Ovary (tissue), 3 donors: ENCODE results near the gene INSR.

ENCODE experiments used
- CTCF ChIP-seq, 3 donors: fragments of 450-650 bp in 2 of 3; fragments of 200-600 bp in 1 of 3; IDR thresholded peaks; one replicate each; pipeline versions ENCODE4 v1.5.1 to v1.8.0; 2016 to 2022; ENCODE audit warnings: antibody characterized with exemption in 3 of 3, mild to moderate bottlenecking in 1 of 3
- EP300 ChIP-seq: sonication (generic); formaldehyde crosslinking; IDR thresholded peaks from one replicate; pipeline ENCODE4 v1.6.1; 2017; ENCODE audit warnings: antibody characterized with exemption
- POLR2A ChIP-seq: fragments of 450-650 bp; IDR thresholded peaks from one replicate; pipeline ENCODE4 v1.6.1; 2017; ENCODE audit warnings: antibody characterized with exemption, mild to moderate bottlenecking, moderate library complexity
- donor health status: DM: no; HTN: no; CAD: no.

- TF ChIP-seq CTCF (IDR thresholded peaks at IDR 0.05) (no peak), POLR2A (no peak), EP300 (no peak)
Observed at GRCh38 chr19:7292950-7293761, 1.1 kb downstream of the INSR start.
